Breast epithelium (tissue), 3 donors: ENCODE results near the gene USP33.

Experiments used
- POLR2A ChIP-seq: fragments of 450-650 bp; IDR thresholded peaks from one replicate; pipeline ENCODE4 v1.6.1; 2016; ENCODE audit warnings: antibody characterized with exemption, mild to moderate bottlenecking, moderate library complexity
- TF ChIP-seq, protein P1 (sequence below), 3 donors: fragments of 450-650 bp; IDR thresholded peaks; one replicate each; pipeline ENCODE4 v1.5.1; 2016 to 2017; ENCODE audit warnings: antibody characterized with exemption in 3 of 3, mild to moderate bottlenecking in 3 of 3, moderate library complexity in 3 of 3

- TF ChIP-seq, protein P1, sequence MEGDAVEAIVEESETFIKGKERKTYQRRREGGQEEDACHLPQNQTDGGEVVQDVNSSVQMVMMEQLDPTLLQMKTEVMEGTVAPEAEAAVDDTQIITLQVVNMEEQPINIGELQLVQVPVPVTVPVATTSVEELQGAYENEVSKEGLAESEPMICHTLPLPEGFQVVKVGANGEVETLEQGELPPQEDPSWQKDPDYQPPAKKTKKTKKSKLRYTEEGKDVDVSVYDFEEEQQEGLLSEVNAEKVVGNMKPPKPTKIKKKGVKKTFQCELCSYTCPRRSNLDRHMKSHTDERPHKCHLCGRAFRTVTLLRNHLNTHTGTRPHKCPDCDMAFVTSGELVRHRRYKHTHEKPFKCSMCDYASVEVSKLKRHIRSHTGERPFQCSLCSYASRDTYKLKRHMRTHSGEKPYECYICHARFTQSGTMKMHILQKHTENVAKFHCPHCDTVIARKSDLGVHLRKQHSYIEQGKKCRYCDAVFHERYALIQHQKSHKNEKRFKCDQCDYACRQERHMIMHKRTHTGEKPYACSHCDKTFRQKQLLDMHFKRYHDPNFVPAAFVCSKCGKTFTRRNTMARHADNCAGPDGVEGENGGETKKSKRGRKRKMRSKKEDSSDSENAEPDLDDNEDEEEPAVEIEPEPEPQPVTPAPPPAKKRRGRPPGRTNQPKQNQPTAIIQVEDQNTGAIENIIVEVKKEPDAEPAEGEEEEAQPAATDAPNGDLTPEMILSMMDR (IDR thresholded peaks at IDR 0.05) = no peak
- TF ChIP-seq POLR2A = no peak
Measured at GRCh38 chr1:77797991-77798390, 38.3 kb upstream of the USP33 start.
